ENCODE measurements around the gene NOLC1. TPM values are rescaled to one million over a fixed set of nuclear protein-coding genes. Genes with fewer than 3 reads are reported as not detected.

The NOLC1 gene
- total RNA-seq, 3 donors from 2014 or later = 40.5 to 82.8 (median 65.5) TPM

DNA sequence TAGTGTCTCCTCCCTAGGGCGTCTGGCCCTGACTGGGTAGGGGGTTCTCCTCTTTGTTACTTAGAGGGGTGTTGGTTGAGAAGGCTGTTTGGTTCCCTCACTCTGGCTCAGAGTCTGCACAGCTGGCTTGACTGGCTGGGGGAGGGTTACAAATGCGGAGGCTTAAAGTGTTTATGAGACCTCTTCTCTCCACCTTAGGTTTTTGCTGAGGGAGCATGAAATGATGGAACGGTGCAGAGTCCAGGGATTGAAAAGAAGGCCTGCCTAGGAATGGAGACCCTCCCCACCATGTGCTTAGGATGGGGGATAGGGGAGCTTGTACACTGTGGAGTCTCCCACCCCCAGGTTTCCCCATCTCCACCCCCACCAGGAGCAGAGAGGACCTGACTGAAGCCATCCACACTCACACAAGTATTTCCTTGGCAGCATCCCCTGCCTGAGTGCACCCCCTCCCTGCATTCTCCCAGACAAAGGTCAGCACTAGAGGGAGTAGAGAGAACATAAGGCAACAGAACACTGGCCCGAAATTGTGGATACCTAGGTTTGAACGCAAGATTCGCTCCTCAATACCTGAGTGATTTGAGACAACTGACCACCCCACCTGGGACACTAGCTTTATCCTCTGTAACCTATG, 30.3 kb upstream of the NOLC1 start:
- H3K36me3 ChIP-seq = no peaks in the 10 kb centered on the region
- H3K4me1 ChIP-seq = peaks cover 12 to 22% of the 10 kb centered on the region in 2 donors
- TF ChIP-seq, protein P1, sequence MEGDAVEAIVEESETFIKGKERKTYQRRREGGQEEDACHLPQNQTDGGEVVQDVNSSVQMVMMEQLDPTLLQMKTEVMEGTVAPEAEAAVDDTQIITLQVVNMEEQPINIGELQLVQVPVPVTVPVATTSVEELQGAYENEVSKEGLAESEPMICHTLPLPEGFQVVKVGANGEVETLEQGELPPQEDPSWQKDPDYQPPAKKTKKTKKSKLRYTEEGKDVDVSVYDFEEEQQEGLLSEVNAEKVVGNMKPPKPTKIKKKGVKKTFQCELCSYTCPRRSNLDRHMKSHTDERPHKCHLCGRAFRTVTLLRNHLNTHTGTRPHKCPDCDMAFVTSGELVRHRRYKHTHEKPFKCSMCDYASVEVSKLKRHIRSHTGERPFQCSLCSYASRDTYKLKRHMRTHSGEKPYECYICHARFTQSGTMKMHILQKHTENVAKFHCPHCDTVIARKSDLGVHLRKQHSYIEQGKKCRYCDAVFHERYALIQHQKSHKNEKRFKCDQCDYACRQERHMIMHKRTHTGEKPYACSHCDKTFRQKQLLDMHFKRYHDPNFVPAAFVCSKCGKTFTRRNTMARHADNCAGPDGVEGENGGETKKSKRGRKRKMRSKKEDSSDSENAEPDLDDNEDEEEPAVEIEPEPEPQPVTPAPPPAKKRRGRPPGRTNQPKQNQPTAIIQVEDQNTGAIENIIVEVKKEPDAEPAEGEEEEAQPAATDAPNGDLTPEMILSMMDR (IDR thresholded peaks at IDR 0.05) = no peak
- H3K4me3 ChIP-seq = peak overlapping the region; percentile 80 to 96 (median 87)
- DNase-seq (ENCODE audit: low spot score in 2 of 2) = peak in 1 of 2 donors; percentile 63
- intact Hi-C loops (cut with DNase I; ENCODE audit: low total_unique reads) = no loop called here
- H3K27me3 ChIP-seq = no peaks in the 10 kb centered on the region
- H3K9me3 ChIP-seq = no peaks in the 10 kb centered on the region
- peak overlapping the region; percentile 98 to 100 for H3K27ac ChIP-seq

GRCh38 chr10:102122450-102122849, 29.7 kb upstream of the NOLC1 start:
- Histone ChIP-seq H3K36me3 (no peaks in the 10 kb centered on the region), H3K9me3 (no peaks in the 10 kb centered on the region), H3K4me3 (no peak overlapping the region), H3K4me1 (peaks cover 6 to 16% of the 10 kb centered on the region in 2 donors), H3K27ac (peak overlapping the region; percentile 98 to 100), H3K27me3 (no peaks in the 10 kb centered on the region)
- intact Hi-C loops (cut with DNase I; ENCODE audit: low total_unique reads) = no loop called here
- no peak for TF ChIP-seq POLR2AphosphoS5 (IDR thresholded peaks at IDR 0.05)
- TF ChIP-seq, protein P1 (IDR thresholded peaks at IDR 0.05) = no peak
- no peak for TF ChIP-seq POLR2A (IDR thresholded peaks at IDR 0.05)
- no peak for DNase-seq (ENCODE audit: low spot score in 2 of 2)

DNA sequence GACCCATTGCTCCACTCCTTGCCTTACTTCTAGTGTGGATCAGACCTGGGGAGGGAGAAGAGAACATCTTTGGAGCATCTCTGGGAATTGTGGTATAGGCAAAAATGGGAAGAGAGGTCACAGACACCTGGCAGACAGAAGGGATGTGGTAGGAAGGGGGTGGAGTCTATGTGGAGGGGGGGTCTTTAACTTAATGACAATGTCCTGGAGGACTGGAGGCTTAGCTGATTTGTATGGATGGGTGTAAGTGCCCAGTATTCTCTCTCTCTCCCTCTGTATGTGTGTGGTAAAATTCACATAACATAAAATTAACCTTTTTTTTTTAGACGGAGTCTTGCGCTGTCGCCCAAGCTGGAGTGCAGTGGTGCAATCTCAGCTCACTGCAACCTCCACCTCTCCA, 29.0 kb upstream of the NOLC1 start:
- TF ChIP-seq, protein P1 (IDR thresholded peaks at IDR 0.05) = no peak
- TF ChIP-seq POLR2A (IDR thresholded peaks at IDR 0.05) (no peak), POLR2AphosphoS5 (IDR thresholded peaks at IDR 0.05) (no peak)
- Histone ChIP-seq H3K4me3 (no peak overlapping the region), H3K4me1 (peaks cover 3 to 8% of the 10 kb centered on the region in 2 donors), H3K27me3 (no peaks in the 10 kb centered on the region), H3K36me3 (no peaks in the 10 kb centered on the region), H3K9me3 (no peaks in the 10 kb centered on the region), H3K27ac (peak overlapping the region; percentile 98 to 100)
- intact Hi-C loops (cut with DNase I; ENCODE audit: low total_unique reads) = no loop called here
- DNase-seq (ENCODE audit: low spot score in 2 of 2) = no peak

DNA sequence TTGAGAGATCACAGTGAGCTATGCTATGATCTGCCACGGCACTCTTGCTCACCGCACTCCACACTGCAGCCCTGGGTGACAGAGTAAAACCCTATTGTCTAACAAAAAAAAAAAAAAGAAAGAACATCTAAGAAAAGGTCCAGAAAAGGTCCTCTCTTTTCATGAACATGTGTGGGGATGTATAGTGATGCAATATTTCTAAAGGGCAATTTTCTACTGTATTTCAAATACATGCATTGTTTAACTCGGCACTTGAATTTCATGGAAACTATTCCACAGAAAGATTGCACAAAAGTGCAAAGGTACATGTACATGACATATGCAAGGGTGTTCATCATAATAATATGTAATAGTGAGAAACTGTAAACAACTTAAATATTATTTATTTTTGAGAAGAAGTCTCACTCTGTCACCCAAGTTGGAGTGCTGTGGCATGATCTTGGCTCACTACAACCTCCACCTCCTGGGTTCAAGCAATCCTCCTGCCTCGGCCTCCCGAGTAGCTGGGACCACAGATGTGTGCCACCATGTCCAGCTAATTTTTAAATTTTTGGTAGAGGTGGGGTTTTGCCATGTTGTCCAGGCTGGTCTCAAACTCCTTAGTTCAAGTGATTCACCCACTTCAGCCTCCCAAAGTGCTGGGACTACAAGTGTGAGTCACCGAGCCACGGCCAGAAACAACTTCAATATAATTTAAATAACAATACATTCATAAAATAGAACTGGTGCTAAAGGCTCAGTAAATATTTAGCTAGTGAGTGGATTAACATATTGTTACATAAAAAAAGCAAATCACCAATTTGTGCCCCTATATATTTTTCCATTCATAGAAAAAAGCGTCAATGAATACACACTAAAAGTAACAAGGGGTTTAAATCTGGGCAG, 20.7 kb upstream of the NOLC1 start:
- no peak for TF ChIP-seq POLR2AphosphoS5 (IDR thresholded peaks at IDR 0.05)
- TF ChIP-seq POLR2A (IDR thresholded peaks at IDR 0.05) = no peak
- TF ChIP-seq, protein P1 (IDR thresholded peaks at IDR 0.05) = no peak
- no peaks in the 10 kb centered on the region for H3K27me3 ChIP-seq
- peaks cover 0 to 8% of the 10 kb centered on the region in 2 donors for H3K4me1 ChIP-seq
- H3K4me3 ChIP-seq = no peak overlapping the region
- intact Hi-C loops (cut with DNase I; ENCODE audit: low total_unique reads) = no loop called here
- DNase-seq (ENCODE audit: low spot score in 2 of 2) = no peak
- no peak overlapping the region for H3K27ac ChIP-seq
- H3K9me3 ChIP-seq = no peaks in the 10 kb centered on the region
- H3K36me3 ChIP-seq = no peaks in the 10 kb centered on the region

- intact Hi-C loops (cut with DNase I; ENCODE audit: low total_unique reads) = no loop called here
- H3K9me3 ChIP-seq = no peaks in the 10 kb centered on the region
- DNase-seq (ENCODE audit: low spot score in 2 of 2) = no peak
- TF ChIP-seq, protein P1 (IDR thresholded peaks at IDR 0.05) = no peak
- no peak for TF ChIP-seq POLR2AphosphoS5 (IDR thresholded peaks at IDR 0.05)
- TF ChIP-seq POLR2A (IDR thresholded peaks at IDR 0.05) = no peak
- H3K27ac ChIP-seq = peak overlapping the region; percentile 88 to 91
- no peaks in the 10 kb centered on the region for H3K27me3 ChIP-seq
- peaks cover 0 to 8% of the 10 kb centered on the region in 2 donors for H3K4me1 ChIP-seq
- H3K36me3 ChIP-seq = no peaks in the 10 kb centered on the region
- H3K4me3 ChIP-seq = peak overlapping the region; percentile 77 to 94 (median 93)
Observed at GRCh38 chr10:102132193-102132562, 20.0 kb upstream of the NOLC1 start.

Data from breast epithelium (tissue), 4 donors.